ENCODE measurements around the gene NRDE2. TPM values are rescaled to one million over a fixed set of nuclear protein-coding genes. Genes with fewer than 3 reads are reported as not detected.

NRDE2 gene
- total and polyA plus RNA-seq, 2 experiments from 2014 or later: 20.0 to 21.9 TPM

DNA sequence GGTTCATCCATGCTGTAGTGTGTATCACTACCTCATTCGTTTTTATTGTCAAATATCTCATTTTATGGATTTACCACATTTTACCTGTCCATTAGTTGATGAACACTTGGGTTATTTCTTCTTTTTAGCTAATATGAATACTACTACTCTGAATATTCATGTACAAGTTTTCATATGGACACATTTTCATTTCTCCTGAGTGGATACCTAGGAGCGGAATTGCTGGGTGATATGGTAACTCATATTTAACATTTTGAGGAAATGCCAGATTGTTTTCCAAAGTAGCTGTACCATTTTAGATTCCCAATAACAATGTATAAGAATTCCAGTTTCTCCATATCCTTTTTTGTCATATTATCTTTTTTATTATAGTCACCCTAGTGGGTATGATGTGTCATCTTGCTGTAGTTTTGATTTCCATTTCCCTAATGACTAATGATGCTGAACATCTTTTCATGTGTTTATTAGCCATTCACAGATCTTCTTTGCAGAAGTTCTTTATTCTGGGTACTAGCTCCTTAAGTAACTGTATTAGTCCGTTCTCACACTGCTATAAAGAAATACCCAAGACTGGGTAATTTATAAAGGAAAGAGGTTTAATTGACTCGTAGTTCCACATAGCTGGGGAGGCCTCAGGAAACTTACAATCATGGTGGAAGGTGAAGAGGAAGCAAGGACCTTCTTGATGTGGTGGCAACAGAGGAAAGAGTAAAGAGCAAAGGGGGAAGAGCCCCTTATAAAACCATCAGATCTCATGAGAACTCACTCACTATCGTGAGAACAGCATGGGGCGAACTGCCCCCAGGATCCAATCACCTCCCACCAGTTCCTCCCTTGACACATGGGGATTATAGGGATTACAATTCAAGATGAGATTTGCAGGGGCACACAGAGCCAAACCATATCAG is 11.9 kb downstream of the NRDE2 start:
- Histone ChIP-seq H3K36me3 (replicated peaks; ENCODE audit: insufficient read depth, low read depth) (no peaks in the 10 kb centered on the region), H3K79me2 (peaks cover 50% of the 10 kb centered on the region), H3K4me3 (no peak overlapping the region), H3K4me1 (ENCODE audit: insufficient read depth) (no peaks in the 10 kb centered on the region), H2AFZ (no peak overlapping the region), H3K4me2 (no peak overlapping the region), H3K27me3 (no peaks in the 10 kb centered on the region), H4K20me1 (ENCODE audit: insufficient read depth, poor library complexity, severe bottlenecking) (no peaks in the 10 kb centered on the region), H3K9me2 (replicated peaks; ENCODE audit: insufficient read depth) (no peaks in the 10 kb centered on the region), H3K9me3 (ENCODE audit: low read depth) (no peaks in the 10 kb centered on the region), H3K27ac (no peak overlapping the region)
- DNase-seq (ENCODE audit: low spot score): no peak
- WGBS (ENCODE audit: low lambda C conversion rate, missing lambda C conversion rate): 99% methylated on average over 6 of the region's 6 CpGs
- TF ChIP-seq EZH2phosphoT487 (IDR thresholded peaks at IDR 0.05; ENCODE audit: low read depth, severe bottlenecking, unreplicated experiment) (no peak), EZH2 (IDR thresholded peaks at IDR 0.05; ENCODE audit: borderline replicate concordance) (no peak)
- TF ChIP-seq, protein P1, sequence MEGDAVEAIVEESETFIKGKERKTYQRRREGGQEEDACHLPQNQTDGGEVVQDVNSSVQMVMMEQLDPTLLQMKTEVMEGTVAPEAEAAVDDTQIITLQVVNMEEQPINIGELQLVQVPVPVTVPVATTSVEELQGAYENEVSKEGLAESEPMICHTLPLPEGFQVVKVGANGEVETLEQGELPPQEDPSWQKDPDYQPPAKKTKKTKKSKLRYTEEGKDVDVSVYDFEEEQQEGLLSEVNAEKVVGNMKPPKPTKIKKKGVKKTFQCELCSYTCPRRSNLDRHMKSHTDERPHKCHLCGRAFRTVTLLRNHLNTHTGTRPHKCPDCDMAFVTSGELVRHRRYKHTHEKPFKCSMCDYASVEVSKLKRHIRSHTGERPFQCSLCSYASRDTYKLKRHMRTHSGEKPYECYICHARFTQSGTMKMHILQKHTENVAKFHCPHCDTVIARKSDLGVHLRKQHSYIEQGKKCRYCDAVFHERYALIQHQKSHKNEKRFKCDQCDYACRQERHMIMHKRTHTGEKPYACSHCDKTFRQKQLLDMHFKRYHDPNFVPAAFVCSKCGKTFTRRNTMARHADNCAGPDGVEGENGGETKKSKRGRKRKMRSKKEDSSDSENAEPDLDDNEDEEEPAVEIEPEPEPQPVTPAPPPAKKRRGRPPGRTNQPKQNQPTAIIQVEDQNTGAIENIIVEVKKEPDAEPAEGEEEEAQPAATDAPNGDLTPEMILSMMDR (IDR thresholded peaks at IDR 0.05; ENCODE audit: poor library complexity): no peak

DNA sequence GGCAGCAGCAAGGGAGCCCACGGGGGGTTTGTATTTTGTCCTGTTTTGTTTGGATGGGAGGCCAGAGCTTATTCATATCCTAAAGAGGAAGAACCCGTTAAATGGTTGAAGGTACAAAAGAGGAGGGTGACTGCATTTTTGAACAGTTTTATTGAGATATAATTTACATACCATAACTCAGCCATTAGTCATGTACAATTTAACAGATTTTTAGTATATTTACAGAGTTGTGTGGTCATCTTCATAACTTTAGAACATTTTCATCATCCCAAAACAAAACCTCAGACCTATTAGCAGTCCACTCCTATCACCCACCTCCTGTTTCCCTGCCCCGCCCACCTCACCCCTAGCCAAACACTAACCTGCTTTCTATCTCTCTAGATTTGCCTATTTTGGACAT is 12.6 kb downstream of the NRDE2 start:
- Histone ChIP-seq H3K27ac (no peak overlapping the region), H3K4me3 (no peak overlapping the region), H3K4me1 (ENCODE audit: insufficient read depth) (no peaks in the 10 kb centered on the region), H3K4me2 (no peak overlapping the region), H2AFZ (no peak overlapping the region), H3K79me2 (peaks cover 45% of the 10 kb centered on the region), H3K9me3 (ENCODE audit: low read depth) (no peaks in the 10 kb centered on the region), H3K27me3 (no peaks in the 10 kb centered on the region), H4K20me1 (ENCODE audit: insufficient read depth, poor library complexity, severe bottlenecking) (no peaks in the 10 kb centered on the region), H3K36me3 (replicated peaks; ENCODE audit: insufficient read depth, low read depth) (no peaks in the 10 kb centered on the region), H3K9me2 (replicated peaks; ENCODE audit: insufficient read depth) (no peaks in the 10 kb centered on the region)
- DNase-seq (ENCODE audit: low spot score): no peak
- TF ChIP-seq EZH2phosphoT487 (IDR thresholded peaks at IDR 0.05; ENCODE audit: low read depth, severe bottlenecking, unreplicated experiment): no peak
- TF ChIP-seq EZH2 (IDR thresholded peaks at IDR 0.05; ENCODE audit: borderline replicate concordance): no peak
- TF ChIP-seq, protein P1 (IDR thresholded peaks at IDR 0.05; ENCODE audit: poor library complexity): no peak
- 95% methylated on average over 3 of the region's 3 CpGs for WGBS (ENCODE audit: low lambda C conversion rate, missing lambda C conversion rate)

DNA sequence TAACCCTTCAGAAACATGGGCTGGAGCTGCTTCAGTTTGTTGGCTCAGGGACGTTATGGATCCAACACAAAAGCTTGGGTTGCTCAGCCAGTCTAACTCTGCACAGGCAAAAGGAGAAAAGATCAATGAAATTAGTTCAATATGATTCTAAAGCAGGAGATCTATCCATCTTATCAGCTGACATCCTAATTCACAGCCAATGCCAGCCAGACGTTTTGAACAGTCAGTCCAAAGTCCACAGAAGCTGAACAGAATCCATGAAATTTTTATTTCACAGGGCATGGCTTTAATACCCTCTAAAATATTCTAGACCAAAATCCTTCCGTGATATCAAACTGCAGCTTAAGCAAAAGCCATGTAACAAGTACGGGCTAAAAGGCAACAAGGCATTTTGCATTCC is 13.7 kb downstream of the NRDE2 start:
- Histone ChIP-seq H2AFZ (no peak overlapping the region), H3K9me3 (ENCODE audit: low read depth) (no peaks in the 10 kb centered on the region), H3K9me2 (replicated peaks; ENCODE audit: insufficient read depth) (no peaks in the 10 kb centered on the region), H3K79me2 (peaks cover 35% of the 10 kb centered on the region), H3K27ac (no peak overlapping the region), H3K4me1 (ENCODE audit: insufficient read depth) (no peaks in the 10 kb centered on the region), H3K27me3 (no peaks in the 10 kb centered on the region), H4K20me1 (ENCODE audit: insufficient read depth, poor library complexity, severe bottlenecking) (no peaks in the 10 kb centered on the region), H3K36me3 (replicated peaks; ENCODE audit: insufficient read depth, low read depth) (no peaks in the 10 kb centered on the region), H3K4me2 (no peak overlapping the region), H3K4me3 (no peak overlapping the region)
- WGBS (ENCODE audit: low lambda C conversion rate, missing lambda C conversion rate): 76% methylated on average over 4 of the region's 4 CpGs
- TF ChIP-seq EZH2 (IDR thresholded peaks at IDR 0.05; ENCODE audit: borderline replicate concordance): no peak
- TF ChIP-seq, protein P1 (IDR thresholded peaks at IDR 0.05; ENCODE audit: poor library complexity): no peak
- no peak for TF ChIP-seq EZH2phosphoT487 (IDR thresholded peaks at IDR 0.05; ENCODE audit: low read depth, severe bottlenecking, unreplicated experiment)
- DNase-seq (ENCODE audit: low spot score): no peak

Measured in hepatocyte (in vitro differentiated cells).